Myocyte (in vitro differentiated cells): ENCODE results near the gene USP31. TPM values are rescaled to one million over a fixed set of nuclear protein-coding genes. Genes with fewer than 3 reads are reported as not detected.

ENCODE experiments used
- DNase-seq: peaks from one replicate; pipeline ENCODE4 v3.0.0-alpha.2; 2012; ENCODE audit warnings: low read depth
- polyA plus RNA-seq: library from polyadenylated mRNA; unstranded; fragments of >200 nt; gene quantifications from one replicate; pipeline ENCODE4 v1.2.1, GENCODE V29; 2012; ENCODE audit warnings: missing spikeins
- total RNA-seq: library from RNA; depleted of rRNA; stranded (reverse); fragments of >200 nt; gene quantifications from 2 replicates; pipeline ENCODE4 v1.2.3, GENCODE V29; 2014

USP31 gene
- total RNA-seq, result 4.0 and 4.9 TPM in 2 replicates
- polyA plus RNA-seq, result 2.8 TPM

GRCh38 chr16:23149267-23149992, at the start of gene USP31:
TSS of gene USP31 (minus strand) at chr16:23149452. CDS start at chr16:23149270, 182 bp downstream.
- DNase-seq, result peak; percentile 97

DNA sequence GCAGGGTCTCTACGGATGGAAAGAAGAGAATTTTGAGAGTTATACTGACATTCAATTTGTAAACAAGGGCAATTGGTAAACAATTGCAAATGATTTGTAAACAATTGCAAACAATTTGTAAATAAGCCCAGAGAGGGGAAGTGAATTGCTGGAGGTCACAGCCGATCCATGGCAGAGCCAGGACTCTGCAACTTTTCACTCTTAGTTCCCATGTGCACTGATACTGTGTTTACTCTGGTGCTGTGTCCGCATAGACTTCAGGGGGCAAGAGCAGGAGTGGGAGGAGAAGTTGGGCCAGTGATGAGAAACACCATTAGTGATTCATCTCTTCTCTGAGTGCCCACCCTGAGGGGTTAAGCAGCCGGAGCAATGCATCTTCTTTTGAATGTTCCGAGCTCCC, 47.3 kb upstream of the USP31 start:
- no peak for DNase-seq

DNA sequence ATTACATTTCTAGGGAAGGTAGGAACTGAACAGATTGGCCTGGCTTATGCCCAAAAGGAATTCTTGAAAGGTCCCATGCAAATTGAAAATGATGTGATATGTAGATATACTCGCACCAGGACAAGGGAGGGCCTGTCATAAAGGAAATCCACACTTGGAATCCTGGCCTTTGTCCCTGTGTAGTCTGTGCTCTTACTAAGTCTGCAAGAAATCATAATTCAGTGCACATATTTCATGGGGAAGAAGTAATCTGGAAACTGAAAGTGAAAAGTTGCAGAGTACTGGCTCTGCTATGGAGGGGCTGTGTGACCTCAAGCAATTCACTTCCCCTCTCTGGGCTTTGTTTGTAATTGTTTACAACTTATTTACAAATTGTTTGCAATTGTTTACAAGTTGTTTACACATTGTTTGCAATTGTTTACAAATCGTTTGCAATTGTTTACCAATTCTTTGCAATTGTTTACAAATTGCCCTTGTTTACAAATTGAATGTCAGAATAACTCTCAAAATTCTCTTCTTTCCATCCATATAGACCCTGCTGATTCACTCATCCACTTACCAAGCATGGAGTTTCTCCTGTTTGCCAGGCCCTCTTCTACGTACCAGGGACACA, 46.2 kb upstream of the USP31 start:
- DNase-seq, result no peak

DNA sequence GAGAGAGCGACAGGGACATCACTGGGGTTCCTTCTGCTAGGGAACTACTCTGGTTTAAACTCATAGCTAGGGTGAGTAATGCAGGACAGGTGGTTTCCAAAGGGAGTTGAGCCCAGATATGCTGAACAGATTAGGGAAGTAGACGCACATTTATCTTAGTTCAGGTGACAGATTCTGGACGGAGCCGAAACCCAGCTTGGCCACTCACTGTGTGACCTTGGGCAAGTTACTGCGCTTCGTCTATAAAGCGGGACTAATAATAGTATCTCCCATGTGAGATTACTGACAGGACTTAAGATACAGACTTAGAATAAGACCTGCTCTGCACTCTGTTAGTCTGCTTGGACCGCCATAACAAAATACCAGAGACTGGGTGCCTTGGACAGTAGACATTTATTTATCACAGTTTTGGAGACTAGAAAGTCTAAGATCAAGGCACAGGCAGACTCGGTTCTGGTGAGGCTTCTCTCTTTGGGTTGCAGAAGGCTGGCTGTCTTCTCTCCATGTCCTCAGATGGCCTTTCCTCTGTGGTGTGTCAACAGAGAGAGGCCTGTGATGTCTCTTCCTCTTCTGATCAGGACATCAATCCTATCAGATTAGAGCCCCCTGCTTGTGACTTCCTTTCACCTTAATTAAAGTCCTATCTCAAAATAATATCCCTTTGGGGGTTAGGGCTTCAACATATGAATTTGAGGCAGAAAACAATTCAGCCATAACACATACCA, 45.4 kb upstream of the USP31 start:
- no peak for DNase-seq

GRCh38 chr16:23188911-23189310, 39.7 kb upstream of the USP31 start:
- no peak for DNase-seq

DNA sequence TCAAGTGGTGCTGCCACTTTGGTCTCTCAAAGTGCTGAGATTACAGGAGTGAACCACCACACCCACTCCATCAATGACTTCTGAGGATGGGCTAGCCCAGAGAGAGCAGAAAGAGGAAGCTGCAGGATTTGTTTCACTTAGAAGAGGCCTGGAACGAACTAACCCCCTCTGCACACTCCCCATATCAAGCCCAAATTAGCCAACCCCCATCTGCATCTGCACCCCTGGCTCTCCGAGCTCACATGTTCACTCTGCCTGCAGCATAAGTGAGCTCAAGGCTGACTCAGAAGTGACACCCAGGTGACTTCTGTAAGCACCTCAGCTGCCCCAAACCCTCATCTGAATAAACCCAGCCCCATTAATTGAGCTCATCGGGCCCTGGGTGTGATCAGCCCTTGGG, 38.1 kb upstream of the USP31 start:
- no peak for DNase-seq

GRCh38 chr16:23186171-23186570, 36.9 kb upstream of the USP31 start:
- no peak for DNase-seq

DNA sequence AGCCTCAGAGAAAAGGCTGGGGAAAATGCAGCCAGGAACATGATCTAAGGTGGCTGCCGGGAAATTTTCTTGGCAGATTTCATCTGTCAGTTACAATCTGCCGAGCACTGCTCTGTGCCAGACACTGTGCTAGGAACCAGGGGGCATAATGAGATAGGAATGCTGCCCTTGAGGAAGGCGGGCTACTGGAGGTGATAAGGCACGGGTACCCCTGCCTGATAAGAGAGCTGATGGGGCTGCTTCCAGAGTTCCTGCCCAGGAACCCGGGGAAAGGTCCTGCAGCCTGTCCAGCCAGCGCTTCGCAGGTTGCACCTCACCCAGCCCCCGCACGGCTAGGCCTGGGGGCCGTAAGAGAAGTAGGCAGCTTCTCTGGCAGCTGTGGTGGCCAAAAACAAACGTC, 36.4 kb upstream of the USP31 start:
- DNase-seq, result no peak

GRCh38 chr16:23183543-23183862, 34.3 kb upstream of the USP31 start:
- no peak for DNase-seq

DNA sequence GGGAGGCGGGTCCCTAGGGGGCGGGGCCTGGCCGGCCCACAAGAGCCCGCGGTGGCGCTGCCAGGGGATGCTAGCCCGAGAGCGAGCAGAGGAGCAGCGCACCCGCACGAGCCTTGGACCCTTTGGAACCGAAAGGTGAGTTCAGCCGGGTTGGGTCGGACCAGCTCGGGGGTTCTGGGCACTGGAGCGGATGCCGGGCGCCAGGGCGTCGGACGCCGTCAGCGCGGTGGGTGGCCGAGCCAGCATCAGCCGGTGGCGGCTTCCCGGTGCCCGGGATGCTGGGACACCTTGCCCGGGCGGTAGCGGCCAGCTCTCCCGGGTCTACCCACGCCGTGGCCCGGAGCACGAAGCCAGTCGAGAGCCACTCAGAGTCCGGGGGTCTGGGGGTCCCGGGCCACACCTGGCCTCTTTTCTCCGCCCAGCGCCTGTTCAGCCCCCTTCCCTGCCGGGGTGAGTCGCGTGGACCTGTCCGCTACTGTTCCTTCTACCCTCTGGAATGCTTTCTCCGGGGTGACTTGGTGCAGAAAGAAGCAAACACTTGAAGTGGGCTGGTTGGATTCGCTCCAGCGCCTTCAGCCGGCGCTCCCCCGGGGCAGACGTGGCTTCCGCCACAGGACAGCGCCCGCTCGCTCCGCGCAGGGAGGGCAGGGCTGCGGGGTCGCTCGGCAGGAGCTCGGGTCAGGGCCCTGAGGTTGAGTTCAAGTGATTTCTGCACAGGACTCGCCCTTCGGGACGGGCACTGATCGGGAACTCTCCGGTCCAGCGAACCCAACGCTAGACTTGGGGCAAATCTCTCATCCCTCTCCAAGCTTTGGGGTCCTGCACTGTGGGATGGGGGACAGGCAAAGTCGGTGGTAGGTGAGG, 33.7 kb upstream of the USP31 start, which contains the start of gene SCNN1G:
Gene SCNN1G, plus strand, starts transcription at position 67 of the 864 bp plus-strand sequence. CDS start 3,527 bp downstream, outside the sequence.
- DNase-seq, result no peak

DNA sequence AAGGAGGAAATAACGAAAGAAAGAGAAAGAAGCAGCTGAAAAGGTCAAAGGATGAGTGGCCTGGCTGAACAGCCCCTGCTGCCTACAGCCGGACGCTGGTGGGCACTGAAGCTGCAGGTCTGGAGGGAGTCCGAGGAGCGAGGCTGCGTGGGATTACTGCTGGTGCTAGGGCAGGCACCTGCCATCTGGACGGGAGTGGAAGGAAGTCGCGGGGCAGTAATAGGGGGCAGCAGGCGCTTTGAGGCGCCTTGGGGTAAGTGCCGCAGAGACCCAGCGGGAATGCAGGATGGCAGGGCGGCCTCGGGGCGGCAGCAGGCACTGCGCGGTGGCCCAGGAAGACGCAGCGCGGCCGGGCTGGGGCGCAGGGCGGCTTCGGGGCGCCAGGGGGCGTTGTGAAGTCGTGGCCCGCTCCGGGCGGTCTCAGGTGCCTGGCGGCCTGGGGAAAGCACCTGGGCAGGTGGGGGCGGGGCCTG, 33.0 kb upstream of the USP31 start:
- no peak for DNase-seq

GRCh38 chr16:23181506-23181905, 32.3 kb upstream of the USP31 start:
- no peak for DNase-seq

DNA sequence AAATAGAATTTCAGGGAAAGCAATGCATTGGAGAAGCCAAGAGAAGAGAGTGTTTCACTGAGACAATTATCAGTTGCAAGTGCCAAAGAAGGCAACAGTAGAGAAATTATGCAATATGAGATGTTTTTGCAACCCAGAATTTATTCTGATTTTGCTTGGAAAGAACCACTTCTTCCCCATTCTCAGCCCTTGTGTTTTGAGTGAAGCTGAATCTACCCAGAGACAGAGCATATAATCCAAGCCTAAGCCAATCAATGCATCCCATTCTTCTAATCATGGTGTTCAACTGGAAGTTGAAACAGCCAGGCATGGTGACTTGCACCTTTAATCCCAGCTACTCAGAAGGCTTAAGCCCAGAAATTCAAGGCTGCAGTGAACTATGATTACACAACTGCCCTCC, 26.4 kb upstream of the USP31 start:
- DNase-seq, result no peak

GRCh38 chr16:23174622-23175021, 25.4 kb upstream of the USP31 start:
- DNase-seq, result peak; percentile 37

DNA sequence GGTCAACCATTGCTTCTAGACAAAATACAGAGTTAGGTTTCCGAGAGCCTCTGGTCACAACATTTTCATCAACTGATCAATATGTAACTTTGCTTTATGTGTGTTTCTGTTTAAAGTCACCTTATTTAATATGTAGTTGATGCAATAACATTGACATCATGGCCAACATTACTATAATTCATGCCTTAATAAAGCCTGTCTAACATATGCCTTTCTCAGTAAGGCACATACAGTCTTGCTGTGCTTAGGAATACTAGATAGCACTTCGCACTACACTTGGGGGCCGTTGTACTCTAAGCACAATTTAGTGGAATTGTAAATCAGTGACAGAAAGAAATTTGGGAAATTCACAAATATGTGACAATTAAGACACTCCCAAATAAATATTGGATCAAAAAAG, 23.7 kb upstream of the USP31 start:
- no peak for DNase-seq

DNA sequence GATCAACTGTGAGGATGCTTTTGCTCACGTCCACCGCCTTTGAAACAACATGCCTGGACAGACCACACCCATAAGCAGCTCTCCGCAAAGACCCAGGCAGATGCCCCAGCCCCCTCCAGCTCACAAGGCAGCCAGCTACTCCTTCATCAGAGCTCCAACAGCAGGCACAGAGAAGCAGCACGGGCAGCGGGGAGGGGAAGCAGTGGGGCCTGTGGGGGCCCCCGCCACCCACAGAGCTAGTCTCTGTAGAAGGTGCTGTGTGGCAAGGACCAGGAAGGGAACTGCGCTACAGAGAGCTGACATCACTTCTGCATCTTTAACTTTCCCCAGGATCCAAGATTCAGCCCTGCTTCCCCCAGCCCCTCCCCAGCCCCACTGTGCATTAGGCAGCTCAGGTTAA, 23.3 kb upstream of the USP31 start:
- no peak for DNase-seq

DNA sequence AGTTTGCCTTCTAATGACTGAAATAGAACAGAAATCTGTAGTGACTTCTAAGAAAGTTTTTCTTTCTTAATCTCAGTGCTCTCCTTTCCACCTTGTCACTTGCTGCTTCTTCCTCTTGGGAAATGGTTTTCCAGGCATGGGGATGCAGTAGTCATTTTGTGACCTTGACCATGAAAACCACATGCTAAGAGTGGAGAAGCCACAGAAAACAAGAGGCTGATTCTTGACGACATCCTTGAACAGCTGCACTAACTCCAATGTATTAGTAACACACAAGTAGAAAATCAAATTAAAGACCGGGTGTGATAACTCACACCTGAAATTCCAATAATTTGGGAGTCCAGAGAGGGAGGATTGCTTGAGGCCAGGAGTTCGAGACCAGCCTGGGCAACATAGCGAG, 15.5 kb upstream of the USP31 start:
- DNase-seq, result peak; percentile 72

DNA sequence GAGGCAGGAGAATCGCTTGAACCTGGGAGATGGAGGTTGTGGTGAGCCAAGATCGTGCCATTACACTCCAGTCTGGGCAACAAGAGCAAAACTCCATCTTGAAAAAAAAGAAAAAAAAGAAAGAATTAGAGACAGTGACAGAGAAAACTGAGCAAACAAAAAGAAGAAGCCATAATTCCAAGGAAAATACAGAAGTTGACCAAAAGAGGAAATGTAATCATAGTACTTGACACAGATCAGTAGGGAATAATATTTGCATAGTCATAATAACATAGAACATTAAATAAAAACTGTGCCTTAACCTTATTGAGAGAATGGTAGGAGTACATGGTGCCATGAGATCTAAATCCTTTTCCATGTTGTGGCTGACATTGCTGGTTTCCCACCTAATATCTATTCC, 14.7 kb upstream of the USP31 start:
- DNase-seq, result no peak

DNA sequence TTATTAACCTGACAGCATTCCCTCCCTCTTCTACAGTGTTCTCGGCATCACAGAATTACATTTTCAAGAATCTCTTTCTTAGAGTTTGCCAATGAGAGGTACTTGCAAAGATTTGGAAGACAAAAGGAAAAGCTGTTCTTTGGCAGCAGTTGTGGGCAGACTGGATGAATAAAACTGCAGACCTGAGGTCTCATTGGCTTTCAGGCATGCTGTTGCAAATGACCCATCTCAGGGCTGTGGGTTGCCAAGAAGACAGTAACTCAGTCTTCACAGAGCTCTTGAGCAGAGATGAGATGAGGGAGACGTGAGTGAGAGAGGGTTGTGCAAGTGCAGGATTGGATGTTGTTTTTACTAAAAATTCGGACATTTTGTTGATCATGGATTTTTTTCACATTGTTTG, 11.3 kb upstream of the USP31 start:
- DNase-seq, result peak; percentile 32

DNA sequence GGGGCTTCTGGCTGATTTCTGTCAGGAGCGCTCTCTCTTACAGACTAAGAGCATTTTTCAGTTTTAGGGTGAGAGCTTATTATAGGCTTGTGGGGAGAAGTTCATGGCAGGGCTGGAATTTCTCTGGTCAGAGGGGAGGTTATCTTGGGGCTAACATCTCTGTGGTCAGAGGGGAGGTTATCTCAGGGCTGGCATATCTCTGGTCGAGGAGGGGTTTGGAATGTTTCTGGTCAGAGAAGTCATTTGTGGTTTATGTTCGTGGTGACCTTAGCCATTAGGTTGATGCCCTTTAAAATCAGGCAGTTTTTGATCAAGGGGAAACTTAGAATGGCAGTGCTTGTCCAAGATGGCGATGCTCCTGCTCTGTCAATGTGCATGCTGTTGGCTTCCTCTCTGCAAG, 10.8 kb upstream of the USP31 start:
- DNase-seq, result peak; percentile 59

GRCh38 chr16:23158114-23158513, 8.9 kb upstream of the USP31 start:
- DNase-seq, result no peak
